Measurements from ENCODE around the gene FTH1.

The FTH1 gene

DNA sequence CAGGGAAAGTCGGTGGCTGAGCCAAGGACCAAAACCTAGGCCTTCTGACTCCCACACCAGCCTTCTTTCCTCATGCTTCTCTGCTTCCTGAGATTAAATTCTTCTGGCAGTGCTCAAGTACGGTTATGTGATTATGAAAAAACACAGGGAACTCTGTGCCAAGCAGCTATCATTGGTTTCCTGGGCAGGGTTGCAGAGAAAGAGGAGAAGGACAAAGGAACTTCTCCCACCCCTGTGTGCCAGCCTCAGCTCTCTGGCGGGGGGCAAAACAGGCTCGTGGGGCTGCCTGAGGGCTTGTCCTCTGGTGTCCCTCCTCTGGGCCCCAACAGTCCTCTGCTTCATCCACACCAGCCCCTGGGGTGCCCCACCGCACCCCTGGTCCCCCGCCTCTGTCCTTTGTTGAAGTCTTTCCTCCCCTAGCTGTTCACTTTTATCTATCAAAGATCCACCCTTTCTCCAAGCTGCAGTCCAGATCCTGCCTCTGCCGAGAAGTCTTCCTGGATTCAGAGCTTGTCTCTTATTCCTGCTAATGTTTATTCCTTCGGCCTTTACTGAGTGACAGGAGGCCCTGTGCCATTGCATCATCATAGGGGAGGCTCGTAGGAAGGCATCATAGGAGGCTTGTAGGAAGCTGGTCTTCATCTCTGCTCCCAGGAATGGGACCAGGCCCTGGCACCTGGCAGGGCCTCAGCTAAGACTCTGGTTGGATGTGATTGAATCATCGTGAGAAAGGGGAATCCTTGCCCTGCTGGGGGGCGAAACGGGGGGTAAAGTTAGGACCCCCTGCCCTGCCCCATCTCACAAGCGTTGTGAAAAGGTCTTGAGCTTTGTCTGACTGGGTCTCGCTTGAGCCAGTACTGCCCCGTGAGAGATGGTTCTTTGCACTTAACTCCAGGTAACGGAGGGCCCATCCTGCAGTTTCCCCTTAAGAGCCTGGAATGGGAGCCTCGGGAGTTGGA is 11.5 kb upstream of the FTH1 start:
- in situ Hi-C loops (cut with MboI; ENCODE audit: low sequenced_read_pairs), result no loop called here

DNA sequence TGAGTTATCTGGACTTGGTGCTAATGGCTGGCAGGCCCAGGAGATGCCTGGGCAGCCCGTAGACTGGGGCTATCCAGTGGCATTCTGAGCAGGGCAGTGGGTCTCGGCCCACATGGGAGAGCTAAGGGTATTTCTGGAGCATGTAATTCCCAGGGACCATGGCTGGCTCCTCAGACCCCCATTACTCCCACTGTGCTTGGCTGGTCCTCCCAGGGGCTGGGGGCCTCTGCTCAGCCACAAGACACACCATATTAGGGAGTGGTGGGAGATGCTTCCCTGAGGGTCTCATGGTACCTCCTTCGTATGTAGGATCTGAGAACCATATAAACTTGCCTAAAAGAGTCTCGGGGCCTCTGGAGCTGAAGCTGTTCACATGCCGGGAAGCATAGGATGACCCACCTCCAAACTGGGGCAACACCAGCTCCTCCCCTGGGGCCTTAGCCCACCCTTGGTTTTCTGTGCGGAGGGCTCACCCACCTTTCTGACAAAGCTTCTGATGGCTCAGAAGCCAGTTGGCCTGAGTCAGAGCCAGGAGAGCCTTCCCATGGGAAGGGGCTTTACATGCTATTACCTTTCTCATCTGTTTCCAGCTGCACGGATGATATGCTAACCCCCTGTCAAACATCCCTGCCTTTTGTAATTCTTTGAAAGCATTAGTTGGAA is 9.5 kb upstream of the FTH1 start:
- in situ Hi-C loops (cut with MboI; ENCODE audit: low sequenced_read_pairs), result no loop called here

- in situ Hi-C loops (cut with MboI; ENCODE audit: low sequenced_read_pairs), result no loop called here
Observed at GRCh38 chr11:61976420-61976800, 9.0 kb upstream of the FTH1 start.

- in situ Hi-C loops (cut with MboI; ENCODE audit: low sequenced_read_pairs), result no loop called here
Observed at GRCh38 chr11:61975638-61976419, 8.4 kb upstream of the FTH1 start.

DNA sequence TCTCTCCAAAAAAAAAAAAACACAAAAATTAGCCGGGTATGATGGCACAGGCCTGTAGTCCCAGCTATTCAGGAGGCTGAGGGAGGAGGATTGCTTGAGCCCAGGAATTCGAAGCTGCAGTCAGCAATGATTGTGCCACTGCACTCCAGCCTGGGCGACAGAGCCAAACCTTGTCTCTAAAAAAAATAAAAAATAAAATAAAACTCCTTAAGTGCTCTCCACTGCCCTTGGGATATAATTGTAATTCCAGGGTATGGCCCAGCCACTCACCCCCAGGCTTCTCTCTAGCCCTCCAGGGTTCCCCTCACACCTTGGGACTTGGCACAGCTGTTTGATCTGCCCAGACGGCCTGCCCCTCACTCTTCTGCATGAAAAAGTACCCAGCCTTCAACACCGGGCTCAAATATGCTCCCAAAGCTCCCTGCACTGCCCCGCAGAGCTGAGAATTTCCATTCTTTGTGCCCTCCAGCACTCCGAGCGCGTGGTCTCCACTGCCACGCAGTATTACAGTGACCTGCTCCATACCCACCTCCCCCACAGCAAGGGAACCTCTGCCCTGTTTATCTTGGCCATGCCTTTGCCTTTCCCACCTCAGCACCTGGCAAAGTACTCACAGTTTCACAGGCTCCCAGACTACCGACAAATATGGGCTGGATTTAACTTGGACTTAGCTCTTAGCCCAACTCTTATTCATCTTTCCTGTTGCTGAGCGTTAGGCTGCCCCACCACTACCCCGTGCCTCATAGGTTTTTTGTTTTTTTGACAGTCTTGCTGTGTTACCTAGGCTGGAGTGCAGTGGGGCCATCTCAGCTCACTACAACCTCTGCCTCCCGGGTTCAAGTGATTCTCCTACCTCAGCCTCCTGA is 7.6 kb upstream of the FTH1 start:
- in situ Hi-C loops (cut with MboI; ENCODE audit: low sequenced_read_pairs), result no loop called here

- in situ Hi-C loops (cut with MboI; ENCODE audit: low sequenced_read_pairs), result no loop called here
Observed at GRCh38 chr11:61973476-61974162, 6.2 kb upstream of the FTH1 start.

- in situ Hi-C loops (cut with MboI; ENCODE audit: low sequenced_read_pairs), result no loop called here
Observed at GRCh38 chr11:61972672-61973475, 5.4 kb upstream of the FTH1 start.

GRCh38 chr11:61972112-61972671 is 4.8 kb upstream of the FTH1 start:
- in situ Hi-C loops (cut with MboI; ENCODE audit: low sequenced_read_pairs), result no loop called here

- in situ Hi-C loops (cut with MboI; ENCODE audit: low sequenced_read_pairs), result no loop called here
Observed at GRCh38 chr11:61971248-61972111, 4.0 kb upstream of the FTH1 start.

DNA sequence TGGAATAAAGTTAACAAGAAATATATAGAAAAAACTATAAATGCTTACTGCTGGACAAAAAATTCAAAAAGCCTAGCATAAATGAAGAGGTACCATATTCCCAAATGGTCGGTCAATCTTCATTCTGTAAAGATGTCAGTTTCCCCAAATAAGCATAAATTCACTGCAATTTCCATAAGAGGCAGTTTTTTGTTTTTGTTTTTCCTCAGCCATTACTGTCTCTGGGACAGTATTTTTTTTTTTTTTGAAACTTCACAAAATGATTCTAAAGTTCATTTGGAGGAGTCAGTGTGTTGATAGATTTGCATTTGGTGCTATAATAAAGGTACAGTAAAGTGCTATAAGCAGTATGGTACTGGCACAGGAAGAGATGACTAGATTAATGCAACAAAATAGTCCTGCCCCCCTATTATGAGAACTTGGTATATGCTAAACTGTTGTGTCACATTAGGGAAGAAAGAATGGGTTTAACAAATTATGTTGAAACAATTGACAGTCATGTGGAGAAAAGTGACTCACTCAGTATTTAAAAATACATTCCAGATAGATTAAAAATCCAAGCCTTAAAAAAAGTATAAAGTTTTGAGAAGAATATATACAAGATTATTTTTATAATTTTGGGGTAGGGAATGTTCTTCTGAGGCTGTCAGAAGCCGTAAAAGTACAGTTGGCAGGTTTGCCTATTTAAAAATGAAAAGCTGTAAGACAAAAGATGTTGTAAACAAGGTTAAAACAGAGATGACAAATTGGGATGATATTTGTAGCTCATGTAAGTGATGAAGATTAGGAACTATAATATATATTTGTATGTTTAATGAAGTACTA is 2.6 kb upstream of the FTH1 start:
- in situ Hi-C loops (cut with MboI; ENCODE audit: low sequenced_read_pairs), result loop anchor here (5.0 kb wide), 1 partner anchor 62 kb away; no protein-coding TSS in a partner anchor

DNA sequence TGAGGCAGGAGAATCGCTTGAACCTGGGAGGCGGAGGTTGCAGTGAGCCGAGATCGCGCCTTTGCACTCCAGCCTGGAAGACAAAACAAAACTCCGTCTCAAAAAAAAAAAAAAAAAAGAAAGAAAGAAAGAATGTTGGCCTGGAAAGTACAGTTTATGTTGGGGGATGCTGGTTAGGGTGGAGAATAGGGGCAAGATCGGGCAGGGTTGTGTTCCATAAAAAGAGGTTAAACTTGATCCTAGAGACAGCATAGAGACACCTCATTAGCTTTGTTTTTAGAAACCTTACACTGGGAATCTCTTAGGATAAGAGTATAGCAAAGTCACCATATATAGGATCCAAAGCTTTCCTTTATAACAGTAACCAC is 1.9 kb upstream of the FTH1 start:
- in situ Hi-C loops (cut with MboI; ENCODE audit: low sequenced_read_pairs), result loop anchor here (5.0 kb wide), 1 partner anchor 63 kb away; no protein-coding TSS in a partner anchor

DNA sequence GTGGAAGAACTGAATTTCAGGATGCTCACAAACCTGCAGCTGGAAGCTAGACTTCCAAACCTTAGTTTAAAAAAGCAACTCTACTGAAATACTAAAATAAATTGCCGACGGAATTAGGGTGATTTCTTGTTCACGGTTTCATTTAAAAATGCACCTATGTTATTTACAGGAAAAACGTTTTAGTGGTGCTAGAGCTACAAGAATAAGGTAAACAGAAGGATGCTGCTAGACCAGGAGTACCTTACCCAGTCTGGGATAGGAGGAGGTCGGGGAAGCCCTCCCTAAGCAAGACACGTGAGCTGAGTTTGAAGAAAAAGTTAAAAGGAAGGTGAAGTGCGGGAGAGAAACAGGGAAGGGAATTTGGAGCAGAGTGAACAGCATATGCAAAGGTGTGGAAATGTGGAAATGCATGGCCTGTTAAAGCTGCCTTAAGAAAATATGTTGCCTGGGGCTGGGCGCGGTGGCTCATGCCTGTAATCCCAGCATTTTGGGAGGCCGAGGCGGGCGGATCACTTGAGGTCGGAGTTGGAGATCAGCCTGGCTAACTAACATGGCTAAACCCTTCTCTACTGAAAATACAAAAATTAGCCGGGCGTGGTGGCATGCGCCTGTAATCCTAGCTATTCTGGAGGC is 1.4 kb upstream of the FTH1 start:
- in situ Hi-C loops (cut with MboI; ENCODE audit: low sequenced_read_pairs), result loop anchor here (5.0 kb wide), 1 partner anchor 63 kb away; no protein-coding TSS in a partner anchor

DNA sequence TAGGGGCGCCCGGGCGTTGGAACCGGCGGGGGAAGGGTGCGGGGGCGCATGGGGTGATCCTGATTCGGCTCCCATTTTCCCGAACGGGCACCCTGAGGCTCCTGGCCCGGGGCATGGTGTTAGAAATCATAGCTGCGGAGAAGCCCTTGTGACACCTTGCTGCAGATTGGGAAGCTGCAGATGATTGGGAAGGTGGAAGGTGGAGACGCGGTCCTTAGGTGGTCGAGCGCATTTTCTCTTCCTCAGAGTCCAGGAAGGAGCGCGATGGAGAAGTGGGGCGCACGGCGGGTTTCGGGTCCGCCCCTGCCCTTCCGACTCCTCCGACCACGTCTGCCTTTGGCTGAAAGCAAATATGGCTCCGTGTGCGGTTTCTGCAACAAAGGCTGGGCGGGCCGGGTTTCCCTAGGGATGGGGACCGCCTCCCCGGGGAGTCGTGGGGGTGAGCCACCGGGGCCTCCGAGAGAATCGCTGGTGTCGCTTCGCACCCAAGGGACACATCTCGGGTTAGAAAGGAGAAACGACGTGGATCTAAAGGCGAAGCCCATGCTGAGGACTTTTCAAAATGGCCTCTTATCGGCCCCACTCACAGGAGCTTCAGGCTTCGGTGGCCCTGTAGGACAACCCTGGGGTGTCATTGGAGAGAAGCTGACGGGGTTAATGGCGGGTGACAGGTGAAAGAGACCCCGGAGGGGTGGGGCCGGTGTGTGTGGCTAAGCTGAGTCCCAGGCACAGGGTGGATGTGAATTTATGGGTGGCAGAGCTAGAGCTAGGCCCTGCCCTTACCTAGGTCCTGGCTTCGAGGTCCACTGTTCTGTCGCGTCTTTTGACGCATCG is 707 bp upstream of the FTH1 start:
- in situ Hi-C loops (cut with MboI; ENCODE audit: low sequenced_read_pairs), result loop anchor here (5.0 kb wide), 1 partner anchor 64 kb away; no protein-coding TSS in a partner anchor

- in situ Hi-C loops (cut with MboI; ENCODE audit: low sequenced_read_pairs), result loop anchor here (5.0 kb wide), 1 partner anchor 66 kb away; no protein-coding TSS in a partner anchor
Observed at GRCh38 chr11:61966734-61967115, 709 bp downstream of the FTH1 start.

DNA sequence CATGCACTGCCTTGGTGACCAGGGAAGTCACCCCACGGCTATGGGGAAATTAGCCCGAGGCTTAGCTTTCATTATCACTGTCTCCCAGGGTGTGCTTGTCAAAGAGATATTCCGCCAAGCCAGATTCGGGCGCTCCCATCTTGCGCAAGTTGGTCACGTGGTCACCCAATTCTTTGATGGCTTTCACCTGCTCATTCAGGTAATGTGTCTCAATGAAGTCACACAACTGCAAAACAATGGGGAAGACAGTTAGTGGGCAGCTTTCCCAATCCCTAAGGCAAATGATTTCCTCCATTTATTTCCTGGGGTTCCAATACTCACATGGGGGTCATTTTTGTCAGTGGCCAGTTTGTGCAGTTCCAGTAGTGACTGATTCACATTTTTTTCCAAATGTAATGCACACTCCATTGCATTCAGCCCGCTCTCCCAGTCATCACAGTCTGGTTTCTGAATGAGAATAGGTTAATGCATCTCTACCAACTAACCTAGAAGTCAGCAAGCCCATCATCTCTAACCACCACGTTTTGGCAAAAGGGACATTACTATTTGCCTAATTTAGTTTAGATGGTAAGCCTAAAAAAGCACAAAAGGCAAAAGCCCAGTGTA is 2.7 kb downstream of the FTH1 start:
- in situ Hi-C loops (cut with MboI; ENCODE audit: low sequenced_read_pairs), result loop anchor here (5.0 kb wide), 1 partner anchor 68 kb away; no protein-coding TSS in a partner anchor
